K562 (cell line): ENCODE results near the gene MAP2. TPM values are rescaled to one million over a fixed set of nuclear protein-coding genes. Genes with fewer than 3 reads are reported as not detected.

ENCODE experiments used
- ATAC-seq: fragments of 200-7000 bp; cut with Tn5 transposase; 3 replicates; pipeline ENCODE4 v1.9.1; 2020; ENCODE audit warnings: moderate library complexity
- BruUV-seq: library from RNA; stranded (reverse); fragments of 400-500 nt; replicated peaks from 2 replicates; lab custom pipeline; 2021; lab: Mats Ljungman, UMichigan
- CTCF ChIA-PET: fragments of 300-600 bp; formaldehyde crosslinking; extraction: SDS; loops from one replicate; lab custom pipeline; 2021; ENCODE audit warnings: low intra/inter-chr PET ratio; lab: Yijun Ruan, JAX
- POLR2A ChIA-PET: fragments of 300-600, 350-650 bp; sonication (Branson Sonifier 250); formaldehyde crosslinking; extraction: SDS; loops from one replicate; lab custom pipeline; 2021; ENCODE audit warnings: antibody characterized with exemption, inconsistent platforms; lab: Yijun Ruan, JAX
- DNase-seq, 4 experiments: peaks; one replicate each; pipeline versions ENCODE4 v3.0.0 to v3.0.0-alpha.2; 2011 to 2018; ENCODE audit warnings: low spot score in 3 of 4, mixed read lengths in 3 of 4; ENCODE audit errors: extremely low read depth in 1 of 4
- FAIRE-seq: peaks from 2 replicates; lab custom pipeline; 2011; peaks lifted over from hg19 to GRCh38; lab: Jason Lieb, UNC
- H2AFZ ChIP-seq: 2 replicates; pipeline ENCODE4 v1.6.0; 2011; ENCODE audit warnings: low read depth, low read length, control low read depth, inconsistent platforms
- H3K27ac ChIP-seq: fragments of 200-600 bp; 3 replicates; pipeline ENCODE4 v1.8.0; 2011; ENCODE audit warnings: low read depth, mild to moderate bottlenecking, control low read depth, inconsistent platforms, low read length, moderate library complexity, mixed read lengths; ENCODE audit errors: extremely low read depth
- H3K27me3 ChIP-seq, 2 experiments: fragments of 300-600 bp in 1 of 2; 2 replicates in 1 of 2; 3 replicates in 1 of 2; pipeline versions ENCODE4 v1.6.0 to v1.8.0; 2011; ENCODE audit warnings: inconsistent platforms in 2 of 2, low read length in 2 of 2, mild to moderate bottlenecking in 1 of 2, mixed read lengths in 1 of 2, moderate library complexity in 1 of 2; ENCODE audit not compliant: control insufficient read depth in 2 of 2, insufficient read depth in 2 of 2
- H3K36me3 ChIP-seq: fragments of 300-600 bp; 3 replicates; pipeline ENCODE4 v1.8.0; 2011; ENCODE audit warnings: mild to moderate bottlenecking, low read length, inconsistent platforms; ENCODE audit not compliant: control insufficient read depth, insufficient read depth
- H3K4me1 ChIP-seq, 2 experiments: fragments of 200-600 bp in 1 of 2; replicated peaks in 1 of 2; 2 replicates in 1 of 2; 3 replicates in 1 of 2; pipeline versions ENCODE4 v1.5.1 to v1.8.0; 2011; ENCODE audit warnings: inconsistent platforms in 2 of 2, low read length in 2 of 2, mild to moderate bottlenecking in 1 of 2, mixed read lengths in 1 of 2, moderate library complexity in 1 of 2; ENCODE audit not compliant: control insufficient read depth in 2 of 2, insufficient read depth in 2 of 2
- H3K4me2 ChIP-seq: 2 replicates; pipeline ENCODE4 v1.6.1; 2011; ENCODE audit warnings: low read length, control low read depth, inconsistent platforms, mixed read lengths; ENCODE audit not compliant: insufficient read depth
- H3K4me3 ChIP-seq: fragments of 200-600 bp; sonication (generic), shearing (Covaris generic); 2 replicates; pipeline ENCODE4 v1.5.1; 2016; ENCODE audit warnings: control low read depth, inconsistent platforms
- H3K79me2 ChIP-seq: fragments of 200-600 bp; 3 replicates; pipeline ENCODE4 v1.8.0; 2011; ENCODE audit warnings: low read length, inconsistent platforms; ENCODE audit not compliant: control insufficient read depth, insufficient read depth
- H3K9ac ChIP-seq, 2 experiments: 2 replicates each; pipeline versions ENCODE4 v1.6.0 to v1.6.1; 2011; ENCODE audit warnings: low read depth in 2 of 2, low read length in 2 of 2, control low read depth in 1 of 2, inconsistent platforms in 1 of 2, mild to moderate bottlenecking in 1 of 2, mixed read lengths in 1 of 2; ENCODE audit not compliant: insufficient read depth in 1 of 2
- H3K9me1 ChIP-seq: one replicate; pipeline ENCODE4 v1.6.0; 2011; ENCODE audit warnings: inconsistent platforms, mild to moderate bottlenecking, low read length, moderate library complexity; ENCODE audit not compliant: control insufficient read depth, insufficient read depth
- H3K9me3 ChIP-seq: replicated peaks from 2 replicates; pipeline ENCODE4 v1.5.1; 2011; ENCODE audit warnings: low read depth, low read length, inconsistent platforms; ENCODE audit not compliant: control insufficient read depth, insufficient read depth
- H4K20me1 ChIP-seq: replicated peaks from 2 replicates; pipeline ENCODE4 v1.6.1; 2011; ENCODE audit warnings: low read length, inconsistent platforms, mixed read lengths; ENCODE audit not compliant: control insufficient read depth, insufficient read depth
- BMI1 ChIP-seq: fragments of 150-350 bp; IDR thresholded peaks from 2 replicates; pipeline ENCODE4 v1.6.1; 2014; ENCODE audit warnings: low read length
- DACH1 ChIP-seq: fragments of 450-650 bp; IDR thresholded peaks from 2 replicates; pipeline ENCODE4 v1.6.1; 2018; ENCODE audit not compliant: partially characterized antibody
- DEAF1 ChIP-seq: fragments of 450-650 bp; formaldehyde crosslinking; IDR thresholded peaks from 2 replicates; pipeline ENCODE4 v1.4.0; 2020; ENCODE audit warnings: mild to moderate bottlenecking, moderate library complexity
- HDAC8 ChIP-seq: fragments of 450-650 bp; IDR thresholded peaks from 2 replicates; pipeline ENCODE4 v1.6.1; 2016; ENCODE audit warnings: mild to moderate bottlenecking, missing genetic modification characterization, moderate library complexity, missing compliant biosample characterization
- NBN ChIP-seq: fragments of 450-650 bp; IDR thresholded peaks from 2 replicates; pipeline ENCODE4 v1.6.1; 2016; ENCODE audit warnings: low read depth, mild to moderate bottlenecking
- NR3C1 ChIP-seq: sonication (generic); formaldehyde crosslinking; IDR thresholded peaks from 2 replicates; pipeline ENCODE4 v1.8.1; 2022; ENCODE audit warnings: missing genetic modification reagents
- RNF2 ChIP-seq: sonication (generic); IDR thresholded peaks from 2 replicates; pipeline ENCODE4 v1.6.1; 2016
- ZNF445 ChIP-seq: fragments of 250-450 bp; sonication (Bioruptor Pico); IDR thresholded peaks from 2 replicates; pipeline ENCODE4 v1.4.0; 2020; ENCODE audit warnings: low read depth, mild to moderate bottlenecking, moderate library complexity
- WGBS: fragments of 100-300 bp; shearing (Covaris generic); methylation state at CpG from one replicate; pipeline ENCODE4 v1.1.6; 2016; ENCODE audit warnings: low coverage, mixed read lengths; ENCODE audit not compliant: insufficient coverage; ENCODE audit errors: missing lambda C conversion rate; 5-methylcytosine and 5-hydroxymethylcytosine counted together
- in situ Hi-C: fragments of 300-500 bp; cut with MboI; formaldehyde crosslinking; loops from 4 replicates; pipeline ENCODE4 v1.15.0; 2018; ENCODE audit warnings: inconsistent platforms, mixed read lengths
- intact Hi-C: fragments of 100-400 bp; cut with micrococcal nuclease; formaldehyde crosslinking; loops from 2 replicates; pipeline ENCODE4 v1.14.2; 2022
- polyA plus RNA-seq, 8 experiments: library from polyadenylated mRNA; depleted of rRNA in 4 of 8; stranded (reverse) in 5 of 8; unstranded in 3 of 8; fragments of >200 nt; fragmentation: Nextera tagmentation in 2 of 8; fragmentation: Illumina TruSeq in 1 of 8; extraction: Ambion mirVana in 2 of 8; extraction: Trizol in 1 of 8; gene quantifications; 2 replicates each; pipeline versions ENCODE4 v1.2.1 to v1.2.3, GENCODE V29; 2011 to 2014; ENCODE audit warnings: inconsistent platforms in 1 of 8, missing spikeins in 1 of 8
- total RNA-seq, 7 experiments: library from RNA; depleted of rRNA in 6 of 7; stranded (reverse); fragments of >200 nt in 6 of 7; fragmentation: Illumina TruSeq in 2 of 7; extraction: Trizol in 2 of 7; gene quantifications; 2 replicates each; pipeline versions ENCODE4 v1.2.1 to v1.2.3, GENCODE V29; 2011 to 2021; ENCODE audit warnings: low replicate concordance in 1 of 7

Gene MAP2
- total and polyA plus RNA-seq, 9 of the 15 experiments (the other 6 are each of a cell fraction or from before 2014, with no cell fraction given): 0.13 TPM; not detected in 8

GRCh38 chr2:209640358-209640757 lies 216.5 kb downstream of the MAP2 start:
- TF ChIP-seq HDAC8 (tag) (no peak), DEAF1 (CRISPR knock-in tag) (no peak), DACH1 (no peak), NBN (no peak), BMI1 (no peak), NR3C1 (CRISPR knock-in tag) (no peak), ZNF445 (CRISPR knock-in tag) (no peak), RNF2 (no peak)
- ATAC-seq (no peak), FAIRE-seq (no peak), DNase-seq (no peak)
- 0% methylated on average over 2 of the region's 2 CpGs for WGBS
- no peaks in the 10 kb centered on the region for H3K9me1 ChIP-seq
- H3K9ac ChIP-seq: no peak overlapping the region
- no peaks in the 10 kb centered on the region for H3K4me1 ChIP-seq
- ChIA-PET POLR2A (no interaction called here), CTCF (no interaction called here)
- no TSS peak for BruUV-seq
- no peaks in the 10 kb centered on the region for H3K27me3 ChIP-seq
- no peak overlapping the region for H3K4me2 ChIP-seq
- intact Hi-C loops (no loop called here), in situ Hi-C loops (no loop called here)
- peaks cover 2% of the 10 kb centered on the region; the same call in 1 of the 2 replicates for H3K9me3 ChIP-seq
- no peak overlapping the region for H2AFZ ChIP-seq
- no peaks in the 10 kb centered on the region for H3K79me2 ChIP-seq
- H3K36me3 ChIP-seq: no peaks in the 10 kb centered on the region
- H3K4me3 ChIP-seq: no peak overlapping the region
- H3K27ac ChIP-seq: no peak overlapping the region
- H4K20me1 ChIP-seq: no peaks in the 10 kb centered on the region
